Measurements from ENCODE around the gene PMEL.
"Not testable (repeated sequence)": the region's sequence is repeated elsewhere in the genome, so short reads cannot be mapped to it uniquely, and the experiment has no call there.

Gene PMEL

DNA sequence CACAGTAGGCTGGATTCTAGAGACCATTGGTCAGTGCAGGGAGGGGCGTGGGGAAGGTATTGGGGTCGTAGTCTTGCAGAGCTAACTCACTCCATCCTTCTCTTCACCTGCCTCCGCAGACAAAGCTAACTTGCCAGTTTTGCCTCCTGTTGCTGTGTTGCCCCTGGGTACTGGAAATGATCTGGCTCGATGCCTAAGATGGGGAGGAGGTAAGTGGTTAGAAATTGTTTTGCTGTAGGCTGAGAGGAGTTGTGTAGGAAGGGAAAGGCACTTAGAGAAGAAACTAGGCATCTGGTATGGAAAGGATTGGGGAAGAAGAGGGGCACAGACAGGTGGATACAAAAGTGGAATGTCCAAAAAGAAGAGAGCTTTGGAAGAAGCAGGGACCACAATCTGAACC, 23.8 kb downstream of the PMEL start:
- DNase-seq (ENCODE audit: low spot score), result no peak

DNA sequence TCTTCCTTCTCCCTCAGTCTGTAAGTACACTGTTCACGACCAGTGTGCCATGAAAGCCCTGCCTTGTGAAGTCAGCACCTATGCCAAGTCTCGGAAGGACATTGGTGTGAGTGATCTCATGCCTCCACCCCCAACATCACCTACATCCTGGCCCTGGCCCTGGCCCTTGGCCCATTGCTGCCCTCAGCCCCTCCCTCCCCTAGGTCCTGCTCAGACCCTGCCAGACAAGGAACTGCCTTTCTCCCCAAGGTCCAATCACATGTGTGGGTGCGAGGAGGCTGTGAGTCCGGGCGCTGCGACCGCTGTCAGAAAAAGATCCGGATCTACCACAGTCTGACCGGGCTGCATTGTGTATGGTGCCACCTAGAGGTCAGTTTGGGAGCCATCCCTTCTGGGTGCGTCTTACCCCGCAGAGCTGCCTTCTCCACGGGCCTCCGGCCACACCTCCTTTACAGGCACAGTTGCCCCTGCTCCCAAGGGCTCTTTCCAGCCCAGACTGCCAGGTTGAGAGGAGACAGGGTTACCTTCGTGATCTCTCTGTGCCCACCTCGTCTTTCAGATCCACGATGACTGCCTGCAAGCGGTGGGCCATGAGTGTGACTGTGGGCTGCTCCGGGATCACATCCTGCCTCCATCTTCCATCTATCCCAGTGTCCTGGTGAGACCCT, 25.6 kb downstream of the PMEL start:
- peak; percentile 92 for DNase-seq (ENCODE audit: low spot score)

DNA sequence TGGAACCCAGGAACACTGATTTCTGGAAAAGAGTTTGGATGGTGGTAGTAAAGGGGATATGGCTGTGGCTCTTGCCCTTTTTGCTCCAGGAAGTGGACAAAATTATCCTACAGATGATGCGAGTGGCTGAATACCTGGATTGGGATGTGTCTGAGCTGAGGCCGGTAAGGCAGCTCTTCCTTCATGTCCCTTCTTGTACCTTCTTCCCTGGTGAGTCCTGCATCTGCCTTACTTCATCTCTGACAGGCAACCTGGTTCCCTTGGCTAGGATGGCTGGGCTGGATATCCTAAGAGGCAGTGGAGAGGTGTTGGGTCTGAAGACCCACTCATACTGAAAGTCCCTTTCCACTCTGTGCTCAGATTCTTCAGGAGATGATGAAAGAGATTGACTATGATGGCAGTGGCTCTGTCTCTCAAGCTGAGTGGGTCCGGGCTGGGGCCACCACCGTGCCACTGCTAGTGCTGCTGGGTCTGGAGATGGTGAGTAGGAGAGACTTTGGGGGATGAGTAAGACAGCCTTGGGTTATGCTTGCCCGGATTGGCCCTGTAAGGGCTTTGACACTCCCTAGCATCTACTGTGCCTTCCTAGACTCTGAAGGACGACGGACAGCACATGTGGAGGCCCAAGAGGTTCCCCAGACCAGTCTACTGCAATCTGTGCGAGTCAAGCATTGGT, 26.9 kb downstream of the PMEL start:
- DNase-seq (ENCODE audit: low spot score), result no peak

DNA sequence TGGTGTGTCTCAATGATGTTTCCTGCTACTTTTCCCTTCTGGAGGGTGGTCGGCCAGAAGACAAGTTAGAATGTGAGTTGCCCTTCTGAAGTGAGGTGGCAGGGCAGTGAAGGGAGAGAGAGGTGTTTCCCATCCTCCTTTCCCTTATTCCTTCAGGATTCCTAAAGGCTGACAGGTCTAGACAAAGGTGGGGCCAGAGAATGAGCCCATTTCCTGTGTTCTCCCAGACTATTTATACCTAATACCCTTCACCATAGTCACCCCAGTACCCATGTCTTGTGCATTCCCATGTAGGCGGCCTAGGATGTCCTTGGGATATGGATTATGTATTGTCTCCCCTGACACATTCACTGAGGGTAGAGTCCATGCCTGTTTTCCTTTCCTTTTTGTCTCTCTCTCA, 27.9 kb downstream of the PMEL start:
- no peak for DNase-seq (ENCODE audit: low spot score)

DNA sequence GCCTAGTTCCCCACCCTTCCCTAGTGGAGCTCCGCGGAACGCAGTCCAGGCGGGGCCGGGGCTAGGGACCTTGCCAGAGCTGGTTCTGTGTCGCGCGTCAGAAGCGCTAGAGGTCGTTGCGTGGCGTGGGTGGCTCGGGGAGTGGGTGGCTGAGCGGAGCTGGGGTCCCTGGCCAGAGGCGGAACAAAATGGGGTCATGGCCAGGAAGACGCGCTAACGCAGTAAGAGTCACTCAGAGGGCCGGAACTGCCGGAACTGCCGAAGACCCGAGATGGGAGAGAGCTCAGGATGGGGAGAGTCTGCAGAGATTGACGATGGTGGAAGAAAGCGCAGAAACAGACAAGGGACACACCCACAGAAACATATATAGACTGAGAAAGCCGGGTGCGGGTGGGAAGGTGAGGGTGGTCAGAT, 30.1 kb downstream of the PMEL start:
- no peak for DNase-seq (ENCODE audit: low spot score)

DNA sequence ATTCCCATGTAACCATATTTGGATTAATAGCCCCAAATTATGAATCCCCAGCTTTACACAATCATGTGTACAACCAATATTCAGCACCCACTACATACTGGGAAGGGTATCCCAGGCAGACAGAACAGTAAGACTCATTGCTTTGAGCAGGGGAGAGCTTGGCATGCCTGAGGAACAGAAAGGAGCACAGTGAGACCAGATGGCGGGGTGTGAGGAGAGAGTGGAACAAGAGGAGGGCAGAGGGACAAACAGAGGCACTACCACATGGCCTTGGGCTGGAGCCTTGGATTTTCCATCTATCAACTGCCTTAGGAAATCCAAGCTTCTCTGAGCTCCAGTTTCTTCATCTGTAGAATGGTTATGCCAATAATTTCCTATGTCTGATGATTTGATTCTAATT, 31.1 kb downstream of the PMEL start:
- DNase-seq (ENCODE audit: low spot score), result no peak

DNA sequence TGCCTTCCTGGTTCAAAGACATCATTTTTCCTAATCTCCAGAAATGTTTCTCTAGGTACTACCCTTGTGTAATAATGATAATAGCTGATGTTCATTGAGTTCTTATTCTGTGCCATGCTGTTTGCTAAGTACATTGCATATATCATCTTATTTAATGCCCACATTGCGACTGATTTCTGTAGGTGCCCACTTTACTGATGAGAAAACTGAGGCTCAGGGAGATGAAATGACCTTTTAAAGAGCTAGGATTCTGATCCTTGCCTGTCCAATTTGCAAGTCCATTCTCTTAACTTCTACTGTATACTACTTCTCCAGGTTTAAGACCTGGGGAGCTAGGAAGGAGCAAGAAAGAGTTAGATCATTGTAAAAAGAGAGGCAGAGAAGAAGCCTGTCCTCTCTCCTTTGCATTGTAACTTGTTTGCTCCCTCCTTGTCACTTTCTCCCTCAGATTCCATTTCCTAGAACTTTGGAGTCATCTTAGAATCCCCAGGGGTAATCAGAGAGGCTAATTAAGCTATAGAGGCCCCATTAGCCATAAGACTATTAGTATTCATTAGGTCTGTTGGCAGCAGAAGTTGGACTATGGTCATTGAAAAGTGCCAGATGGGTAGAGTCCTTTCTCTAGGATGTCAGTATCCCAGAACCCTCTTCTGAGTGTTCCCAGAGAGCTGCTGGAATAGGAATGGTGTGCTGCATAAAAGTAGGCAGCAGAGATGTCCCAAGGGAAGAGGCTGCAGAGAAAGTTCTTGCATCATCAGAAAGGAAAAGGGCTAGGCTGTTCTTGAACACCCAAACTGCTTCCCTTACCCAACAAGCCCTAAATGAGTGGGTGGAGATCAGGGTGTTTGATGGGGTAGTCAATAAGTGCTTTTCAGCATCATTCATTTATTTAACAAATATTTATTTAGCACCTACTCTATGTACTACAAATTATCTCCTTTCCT, 31.8 kb downstream of the PMEL start:
- DNase-seq (ENCODE audit: low spot score), result no peak

DNA sequence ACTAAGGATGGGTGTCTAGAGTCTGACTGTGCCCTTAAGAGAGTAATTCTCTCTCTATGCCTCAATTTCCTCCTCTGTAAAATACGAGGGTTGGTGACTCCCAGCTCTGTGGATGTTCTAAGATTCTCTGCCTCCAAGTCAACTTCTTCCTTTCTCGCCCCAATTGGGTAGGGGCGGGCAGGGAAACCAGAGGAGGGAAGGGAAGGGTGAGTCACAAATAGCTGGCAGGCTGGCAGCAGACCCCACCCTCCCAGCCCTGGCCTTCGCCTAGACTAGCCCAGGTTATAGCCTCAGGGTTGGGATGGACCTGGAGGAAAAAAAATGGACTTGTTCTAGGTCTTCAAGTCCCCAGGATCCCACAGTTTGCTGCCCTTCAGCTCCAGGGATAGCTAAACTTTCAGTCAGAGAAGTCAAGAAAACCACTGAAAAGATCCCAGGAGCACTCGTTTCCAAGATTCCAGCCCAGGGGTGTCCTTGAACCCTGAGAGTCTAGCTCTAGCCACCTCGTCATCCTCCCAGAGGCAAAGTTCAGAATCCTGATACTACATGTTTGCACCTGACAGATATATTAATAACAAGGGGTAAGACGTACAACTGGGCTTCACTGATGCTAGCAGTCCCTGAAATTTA, 32.6 kb downstream of the PMEL start:
- DNase-seq (ENCODE audit: low spot score), result no peak

DNA sequence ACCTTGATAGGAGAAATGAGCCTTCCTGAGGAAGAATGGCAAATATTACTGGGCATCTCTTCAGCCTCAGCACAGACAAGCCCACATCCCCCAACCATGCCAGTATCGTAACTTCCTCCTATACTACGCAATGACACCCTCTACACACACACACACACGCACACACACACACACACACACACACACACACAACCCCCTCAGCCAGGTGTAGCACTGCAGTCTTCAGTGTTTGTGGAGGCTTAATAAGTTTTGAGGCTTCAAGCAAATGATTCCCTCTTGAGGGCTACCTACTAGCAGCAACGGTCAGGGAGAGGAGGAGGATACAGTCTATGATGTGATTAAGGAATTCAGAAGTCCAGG, 33.3 kb downstream of the PMEL start:
- no peak for DNase-seq (ENCODE audit: low spot score)

DNA sequence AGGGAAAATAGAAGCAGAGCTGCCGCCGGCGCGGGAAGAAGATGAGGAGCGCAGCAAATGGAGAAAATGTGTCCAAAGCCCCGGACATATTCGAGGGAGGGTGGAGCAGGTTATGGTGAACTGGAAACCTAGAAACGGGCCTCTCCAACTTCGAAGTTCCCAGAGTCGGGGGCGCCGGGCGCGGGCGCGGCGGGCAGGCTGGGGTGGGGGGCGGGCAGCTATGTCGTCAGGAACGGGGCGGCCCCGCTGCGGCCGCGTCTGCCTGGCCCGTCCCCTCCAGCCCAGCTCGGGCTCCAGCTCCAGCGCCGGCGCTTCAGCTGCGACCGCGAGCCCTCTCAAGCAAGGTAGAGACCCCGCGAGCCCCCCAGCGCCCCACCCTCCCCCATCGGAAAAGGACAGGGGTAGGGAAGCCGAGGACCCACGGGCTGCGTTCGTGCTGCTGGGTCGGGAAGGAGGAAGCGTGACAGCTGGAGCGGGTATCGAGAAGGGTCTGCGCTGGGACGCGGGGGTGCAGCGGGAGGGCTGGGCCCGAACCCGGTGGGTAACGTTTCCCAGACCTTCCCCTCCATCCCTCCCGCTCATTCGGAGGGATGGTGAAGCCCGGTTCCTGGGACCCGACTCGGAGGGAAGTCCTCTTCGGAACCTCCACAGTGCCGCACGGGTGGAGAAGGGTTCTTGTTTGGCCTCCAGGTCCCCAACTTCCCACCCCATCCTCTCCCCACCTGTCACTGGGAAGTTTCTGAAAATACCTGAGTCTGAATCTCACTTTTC, 33.9 kb downstream of the PMEL start:
- peak; percentile 63 for DNase-seq (ENCODE audit: low spot score)

DNA sequence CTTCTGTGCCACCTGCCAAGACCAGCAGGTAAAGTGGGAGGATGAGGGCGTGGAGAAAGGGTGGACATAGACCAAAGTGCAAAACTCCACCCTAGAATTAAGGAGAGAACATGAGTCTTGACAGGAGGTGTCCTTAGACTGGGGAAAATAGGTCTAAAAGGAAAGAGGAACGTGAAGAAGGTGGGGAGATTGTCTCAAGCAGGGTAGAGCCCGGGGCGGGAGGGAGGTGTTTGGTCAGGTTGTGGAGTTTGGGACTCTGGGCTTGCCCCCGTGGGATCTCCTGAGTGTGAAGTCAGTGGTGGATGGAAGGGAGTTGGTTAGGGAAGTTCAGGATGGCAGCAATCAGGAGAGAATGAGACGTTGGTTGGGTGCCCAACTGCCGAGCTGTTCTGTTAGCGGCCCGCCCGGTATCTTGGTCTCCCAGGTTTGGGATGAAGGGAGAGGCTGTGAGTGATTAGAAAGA, 34.5 kb downstream of the PMEL start:
- DNase-seq (ENCODE audit: low spot score), result no peak

DNA sequence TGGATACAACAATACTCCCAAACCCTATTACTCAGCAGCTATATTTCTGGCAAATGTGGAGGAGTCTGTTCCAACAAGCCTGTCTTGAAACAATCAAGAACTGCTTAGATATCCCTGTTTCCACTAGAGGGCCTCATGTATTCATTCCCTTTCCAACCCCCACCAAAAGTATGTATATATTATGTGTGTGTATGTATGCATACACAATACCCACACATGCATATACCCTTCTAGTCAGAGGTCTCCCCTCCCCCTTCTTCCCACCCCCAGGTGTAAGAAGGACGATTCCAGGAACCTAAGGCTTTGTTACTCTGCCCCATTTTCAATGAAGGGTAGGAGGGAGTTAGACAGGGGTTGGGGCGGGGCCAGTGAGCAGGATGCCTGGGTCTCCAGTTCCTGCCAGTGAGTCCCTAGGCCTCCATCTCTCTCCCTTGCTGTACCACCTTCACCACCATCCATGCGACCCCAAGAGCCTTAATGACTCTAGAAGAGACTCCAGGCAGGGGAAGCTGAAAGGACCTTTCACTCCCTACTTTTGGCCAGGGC, 35.0 kb downstream of the PMEL start, which contains the start of gene DGKA:
DGKA (plus strand) TSS at position 392 of the 546 bp plus-strand sequence. CDS start 5,342 bp downstream, outside the sequence.
- peak; percentile 53 for DNase-seq (ENCODE audit: low spot score)

DNA sequence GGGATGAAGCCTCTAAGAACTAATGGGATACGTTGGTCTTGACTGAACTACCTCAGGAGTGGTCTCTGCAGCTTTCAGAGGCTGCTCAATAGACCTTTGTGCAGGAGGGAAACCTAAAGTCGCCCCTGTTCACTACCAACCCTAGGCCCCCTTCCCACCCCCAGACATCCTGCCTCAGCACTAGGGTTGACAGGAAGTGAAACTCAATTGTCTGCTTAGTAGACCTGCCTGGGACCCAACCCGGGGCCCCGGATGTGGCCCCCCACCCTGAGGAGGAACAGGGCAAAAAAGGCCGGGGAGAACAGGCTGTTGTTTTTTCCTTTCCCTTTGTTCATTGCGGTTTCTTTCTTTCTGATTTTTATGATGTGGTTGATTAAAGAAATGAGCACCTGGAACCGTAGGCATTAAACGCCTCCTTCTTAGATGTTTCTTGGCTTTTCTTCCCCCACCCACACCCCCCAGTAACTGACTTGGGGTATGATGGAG, 36.5 kb downstream of the PMEL start:
- DNase-seq (ENCODE audit: low spot score), result no peak

DNA sequence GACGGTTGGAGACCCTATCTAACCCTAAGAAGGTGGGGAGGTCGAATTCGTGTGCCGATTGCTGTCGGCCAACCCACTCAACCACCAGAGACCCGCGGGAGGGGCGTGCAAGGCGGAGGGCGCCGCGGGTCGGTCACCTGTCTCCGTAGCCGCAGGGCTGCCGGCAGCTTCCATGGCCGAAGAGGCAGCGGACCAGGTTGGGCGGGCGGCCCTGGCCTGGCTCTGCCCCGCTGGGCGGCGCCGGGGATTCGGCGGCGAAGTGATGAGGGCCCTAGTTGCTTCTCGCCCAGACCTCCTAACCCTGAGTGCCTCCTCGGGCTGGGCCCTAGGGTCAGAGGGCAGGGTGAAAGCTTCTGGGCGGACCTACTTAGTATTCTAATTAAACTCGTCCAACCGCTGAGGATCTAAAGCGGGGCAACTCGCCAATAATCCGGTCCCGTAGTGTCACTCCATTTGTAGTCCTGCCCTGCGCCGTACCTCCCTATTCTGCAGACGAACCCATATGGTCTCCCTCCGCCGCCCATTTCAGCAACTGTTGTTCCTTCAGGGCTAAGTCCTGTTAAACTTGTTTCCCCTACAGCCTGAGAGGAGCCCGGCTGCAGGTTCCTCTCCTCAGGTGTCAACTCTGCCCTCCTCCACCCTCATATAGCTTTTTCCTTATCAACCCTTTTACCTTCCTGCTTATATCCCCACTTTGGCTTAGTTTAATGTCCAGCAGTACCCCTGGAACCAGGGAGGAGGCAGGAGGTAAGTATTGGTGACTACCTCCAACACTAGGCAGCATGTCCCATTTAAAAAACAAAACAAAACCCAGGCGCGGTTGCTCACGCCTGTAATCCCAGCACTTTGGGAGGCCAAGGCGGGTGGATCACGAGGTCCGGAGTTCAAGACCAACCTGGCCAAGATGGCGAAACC, 38.0 kb downstream of the PMEL start, which contains the start of gene PYM1:
PYM1 (minus strand) TSS at position 307 of the 915 bp plus-strand sequence; CDS start at position 174, 133 bp downstream.
- peak; percentile 76 for DNase-seq (ENCODE audit: low spot score)

DNA sequence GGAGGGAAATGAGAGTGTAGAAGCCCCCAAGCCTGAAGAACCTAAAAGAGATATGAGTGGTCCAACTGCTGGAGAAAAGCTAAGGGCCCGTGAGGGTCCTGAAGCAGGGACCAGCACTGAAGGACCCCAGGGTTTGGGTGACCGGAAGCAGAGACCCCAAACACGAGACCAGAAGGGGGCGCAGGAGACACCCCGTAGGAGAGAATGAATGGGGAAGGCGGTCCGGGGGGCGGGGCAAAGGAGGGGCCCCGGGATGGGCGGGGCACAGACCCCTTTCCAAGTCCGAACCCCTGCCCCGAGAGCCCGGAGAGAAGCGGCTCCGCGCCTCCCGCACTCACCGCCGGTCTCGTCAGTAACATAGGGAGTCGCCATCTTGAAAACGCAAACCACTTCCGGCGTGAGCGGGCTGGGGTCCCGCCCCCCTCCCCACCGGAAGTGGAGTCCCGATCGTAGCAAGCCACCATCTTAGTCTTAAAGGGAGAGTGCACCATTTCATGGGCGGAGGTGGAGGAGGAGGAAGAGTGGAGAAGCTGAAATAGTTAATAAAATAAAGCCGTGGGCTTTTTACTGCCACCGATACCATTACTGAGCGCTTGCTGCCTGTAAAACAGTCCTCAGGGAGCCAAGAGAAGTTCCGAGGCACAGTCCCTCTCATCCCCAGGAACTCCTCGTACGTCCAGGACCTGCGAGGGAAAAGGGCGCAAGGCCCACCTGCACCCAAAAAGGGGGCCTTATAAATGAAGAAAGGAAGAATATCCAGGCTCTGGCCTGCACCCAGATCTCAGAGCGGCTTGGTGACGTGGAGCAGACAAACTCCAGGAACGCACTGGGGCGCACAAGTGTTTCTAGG, 38.9 kb downstream of the PMEL start:
- peak; percentile 95 for DNase-seq (ENCODE audit: low spot score)

DNA sequence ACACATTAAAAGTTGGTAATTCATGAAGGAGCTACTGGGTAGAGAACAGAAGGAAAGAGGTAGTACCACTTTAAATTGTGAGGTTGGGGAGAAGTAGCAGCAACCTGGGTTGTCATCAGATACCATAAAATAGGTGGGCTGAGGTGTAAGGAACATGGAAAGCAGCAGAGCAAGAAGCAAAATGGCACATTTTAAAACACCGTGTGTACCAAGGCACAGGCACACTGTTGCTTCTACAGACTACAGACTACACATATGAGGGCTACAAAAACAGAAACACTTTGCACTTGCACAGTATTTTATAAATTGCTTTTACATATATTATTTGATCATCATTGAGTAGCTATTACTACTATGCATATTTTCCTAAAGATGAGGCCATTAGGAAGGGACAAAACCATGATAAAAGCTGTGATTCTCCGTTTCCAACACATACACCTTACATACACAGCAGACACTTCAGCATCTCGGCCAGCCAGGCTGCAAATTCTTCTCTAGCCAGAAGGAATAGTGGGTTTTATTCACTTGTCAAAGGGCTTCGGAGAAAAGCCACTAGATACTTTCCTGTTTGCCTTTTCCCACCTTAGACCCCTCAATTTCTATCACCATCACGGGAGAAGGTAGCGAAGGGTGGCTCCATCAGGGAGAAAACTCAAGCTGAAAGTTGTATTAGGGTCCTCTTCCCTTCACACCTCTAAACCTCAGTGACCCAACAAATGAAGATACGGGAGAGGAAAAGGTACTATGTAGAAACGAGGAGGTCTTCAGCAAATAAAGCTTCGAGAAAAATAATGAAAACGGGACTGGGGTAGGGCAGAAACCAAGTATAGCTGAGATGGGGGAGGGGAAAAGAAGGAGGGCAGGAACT, 39.7 kb downstream of the PMEL start:
- no peak for DNase-seq (ENCODE audit: low spot score)

DNA sequence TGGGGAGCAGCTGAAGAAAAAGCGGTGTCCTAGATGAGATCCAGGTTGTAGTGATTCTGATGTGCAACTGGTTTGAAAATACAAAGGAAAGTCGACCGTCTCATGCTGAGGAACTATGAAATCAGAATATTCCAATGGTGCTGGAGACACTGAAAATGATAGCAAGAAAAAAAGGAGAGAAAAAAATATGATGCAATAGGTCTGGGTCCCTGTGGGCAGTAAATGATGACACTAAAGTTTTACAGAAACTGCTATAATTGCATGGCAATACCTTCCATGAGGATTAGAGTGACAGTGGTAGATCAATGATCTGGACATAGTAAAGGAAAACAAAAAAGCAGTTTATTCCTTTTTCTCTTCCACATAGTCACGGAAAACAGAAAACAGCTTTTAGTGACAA, 40.5 kb downstream of the PMEL start:
- DNase-seq (ENCODE audit: low spot score), result no peak

DNA sequence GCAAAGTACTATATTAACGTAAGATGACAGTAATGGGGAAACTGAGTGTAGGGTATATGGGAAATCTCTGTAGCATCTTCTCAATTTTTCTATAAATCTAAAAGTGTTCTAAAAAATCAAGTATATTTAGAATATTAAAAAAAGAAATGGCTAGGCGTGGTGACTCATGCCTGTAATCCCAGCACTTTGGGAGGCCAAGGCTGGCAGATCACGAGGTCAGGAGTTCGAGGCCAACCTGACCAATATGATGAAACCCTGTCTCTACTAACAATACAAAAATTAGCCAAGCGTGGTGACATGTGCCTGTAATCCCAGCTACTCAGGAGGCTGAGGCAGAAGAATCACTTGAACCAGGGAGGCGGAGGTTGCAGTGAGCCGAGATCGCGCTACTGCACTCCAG, 42.2 kb downstream of the PMEL start:
- not testable (repeated sequence) for DNase-seq (ENCODE audit: low spot score)

Data from D341Med (cell line).